Gastroesophageal sphincter (tissue), 3 donors: ENCODE data around the gene CERS2.

Experiments
- EP300 ChIP-seq: sonication (generic); formaldehyde crosslinking; IDR thresholded peaks from one replicate; pipeline ENCODE4 v1.6.1; 2017; ENCODE audit warnings: antibody characterized with exemption, mild to moderate bottlenecking
- POLR2A ChIP-seq, 2 donors: fragments of 450-650 bp; IDR thresholded peaks; one replicate each; pipeline ENCODE4 v1.6.1; 2017; ENCODE audit warnings: antibody characterized with exemption in 2 of 2, mild to moderate bottlenecking in 2 of 2, moderate library complexity in 1 of 2
- POLR2AphosphoS5 ChIP-seq: sonication (generic); formaldehyde crosslinking; IDR thresholded peaks from one replicate; pipeline ENCODE4 v1.6.1; 2017; ENCODE audit warnings: antibody characterized with exemption
- TF ChIP-seq, protein P1 (sequence below), 4 experiments: fragments of 200-600 bp in 2 of 4; fragments of 450-650 bp in 2 of 4; sonication (generic) in 1 of 4; IDR thresholded peaks; one replicate each; pipeline ENCODE4 v1.5.1; 2017 to 2019; ENCODE audit warnings: antibody characterized with exemption in 4 of 4, mild to moderate bottlenecking in 2 of 4, moderate library complexity in 2 of 4

DNA sequence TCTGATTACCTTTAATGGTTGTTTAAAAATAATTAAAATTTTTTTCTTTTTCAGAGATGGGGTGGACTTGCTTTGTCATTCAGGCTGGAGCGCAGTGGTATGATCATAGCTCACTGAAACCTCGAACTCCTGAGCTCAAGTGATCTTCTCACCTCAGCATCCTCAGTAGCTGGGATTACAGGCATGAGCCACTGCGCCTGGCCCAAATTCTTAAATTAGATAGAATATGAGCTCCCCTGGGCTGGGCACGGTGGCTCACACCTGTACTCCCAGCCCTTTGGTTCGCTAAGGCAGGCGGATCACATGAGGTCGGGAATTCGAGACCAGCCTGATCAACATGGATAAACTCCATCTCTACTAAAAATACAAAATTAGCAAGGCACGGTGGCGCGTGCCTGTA lies 17.0 kb downstream of the CERS2 start:
- TF ChIP-seq, protein P1, sequence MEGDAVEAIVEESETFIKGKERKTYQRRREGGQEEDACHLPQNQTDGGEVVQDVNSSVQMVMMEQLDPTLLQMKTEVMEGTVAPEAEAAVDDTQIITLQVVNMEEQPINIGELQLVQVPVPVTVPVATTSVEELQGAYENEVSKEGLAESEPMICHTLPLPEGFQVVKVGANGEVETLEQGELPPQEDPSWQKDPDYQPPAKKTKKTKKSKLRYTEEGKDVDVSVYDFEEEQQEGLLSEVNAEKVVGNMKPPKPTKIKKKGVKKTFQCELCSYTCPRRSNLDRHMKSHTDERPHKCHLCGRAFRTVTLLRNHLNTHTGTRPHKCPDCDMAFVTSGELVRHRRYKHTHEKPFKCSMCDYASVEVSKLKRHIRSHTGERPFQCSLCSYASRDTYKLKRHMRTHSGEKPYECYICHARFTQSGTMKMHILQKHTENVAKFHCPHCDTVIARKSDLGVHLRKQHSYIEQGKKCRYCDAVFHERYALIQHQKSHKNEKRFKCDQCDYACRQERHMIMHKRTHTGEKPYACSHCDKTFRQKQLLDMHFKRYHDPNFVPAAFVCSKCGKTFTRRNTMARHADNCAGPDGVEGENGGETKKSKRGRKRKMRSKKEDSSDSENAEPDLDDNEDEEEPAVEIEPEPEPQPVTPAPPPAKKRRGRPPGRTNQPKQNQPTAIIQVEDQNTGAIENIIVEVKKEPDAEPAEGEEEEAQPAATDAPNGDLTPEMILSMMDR (IDR thresholded peaks at IDR 0.05) = no peak
- TF ChIP-seq POLR2A (IDR thresholded peaks at IDR 0.05) = no peak
- no peak for TF ChIP-seq EP300
- TF ChIP-seq POLR2AphosphoS5 = no peak
